SK-N-SH treated with all-trans-retinoic acid at 6 μM for 48 hours (cell line): ENCODE results near the gene STEAP1B.
A peak's percentile ranks its signal among the peaks of the same experiment; 100 is the strongest.

Experiments used
- ATAC-seq: fragments of 200-7000 bp; cut with Tn5 transposase; 3 replicates; pipeline ENCODE4 v1.9.1; 2020; ENCODE audit warnings: mild to moderate bottlenecking, moderate library complexity
- ARNTL ChIP-seq: fragments of 450-650 bp; formaldehyde crosslinking; IDR thresholded peaks from 2 replicates; pipeline ENCODE4 v1.5.0; 2020; ENCODE audit warnings: low read depth, mild to moderate bottlenecking, moderate library complexity, borderline replicate concordance
- BACH2 ChIP-seq: fragments of 250-450 bp; sonication (Bioruptor Pico); IDR thresholded peaks from 2 replicates; pipeline ENCODE4 v1.9.0; 2021; ENCODE audit warnings: mild to moderate bottlenecking, borderline replicate concordance
- CSDC2 ChIP-seq: fragments of 250-450 bp; sonication (Bioruptor Pico); IDR thresholded peaks from 2 replicates; pipeline ENCODE4 v1.5.0; 2020; ENCODE audit warnings: mild to moderate bottlenecking, moderate library complexity
- GLIS3 ChIP-seq: fragments of 250-450 bp; sonication (Bioruptor Pico); IDR thresholded peaks from 2 replicates; pipeline ENCODE4 v1.5.0; 2020; ENCODE audit warnings: mild to moderate bottlenecking, moderate library complexity
- ISL1 ChIP-seq: fragments of 250-450 bp; sonication (Bioruptor Pico); IDR thresholded peaks from 2 replicates; pipeline ENCODE4 v2.1.2; 2022; ENCODE audit warnings: mild to moderate bottlenecking, moderate library complexity
- OSR1 ChIP-seq: fragments of 250-450 bp; sonication (Bioruptor Pico); IDR thresholded peaks from 2 replicates; pipeline ENCODE4 v1.8.0; 2022; ENCODE audit warnings: moderate library complexity, mild to moderate bottlenecking, inconsistent platforms
- PPARA ChIP-seq: fragments of 250-450 bp; sonication (Bioruptor Pico); IDR thresholded peaks from 2 replicates; pipeline ENCODE4 v1.5.0; 2020; ENCODE audit warnings: mild to moderate bottlenecking, borderline replicate concordance
- RARB ChIP-seq: fragments of 250-450 bp; sonication (Bioruptor Pico); IDR thresholded peaks from 2 replicates; pipeline ENCODE4 v1.8.0; 2021; ENCODE audit warnings: mild to moderate bottlenecking, moderate library complexity
- SNAI2 ChIP-seq: fragments of 250-450 bp; sonication (Bioruptor Pico); IDR thresholded peaks from 2 replicates; pipeline ENCODE4 v1.5.0; 2020; ENCODE audit warnings: mild to moderate bottlenecking, moderate library complexity
- TCF4 ChIP-seq: fragments of 250-450 bp; sonication (Bioruptor Pico); IDR thresholded peaks from 2 replicates; pipeline ENCODE4 v1.8.0; 2021; ENCODE audit warnings: mild to moderate bottlenecking, moderate library complexity, borderline replicate concordance
- TOX ChIP-seq: fragments of 250-450 bp; sonication (Bioruptor Pico); IDR thresholded peaks from 2 replicates; pipeline ENCODE4 v1.8.0; 2021; ENCODE audit warnings: mild to moderate bottlenecking, moderate library complexity, borderline replicate concordance
- ZC3H10 ChIP-seq: fragments of 250-450 bp; sonication (Bioruptor Pico); IDR thresholded peaks from 2 replicates; pipeline ENCODE4 v1.5.1; 2021; ENCODE audit warnings: mild to moderate bottlenecking, moderate library complexity
- ZFP30 ChIP-seq: fragments of 450-650 bp; formaldehyde crosslinking; IDR thresholded peaks from 2 replicates; pipeline ENCODE4 v1.5.0; 2022; ENCODE audit warnings: mild to moderate bottlenecking, moderate library complexity
- ZNF565 ChIP-seq: fragments of 450-650 bp; formaldehyde crosslinking; conservative IDR thresholded peaks from 2 replicates; pipeline ENCODE4 v1.5.0; 2020; ENCODE audit warnings: low read depth, mild to moderate bottlenecking, moderate library complexity
- ZNF70 ChIP-seq: fragments of 450-650 bp; formaldehyde crosslinking; IDR thresholded peaks from 2 replicates; pipeline ENCODE4 v1.5.0; 2020; ENCODE audit warnings: mild to moderate bottlenecking, moderate library complexity
- ZNF8 ChIP-seq: fragments of 450-650 bp; formaldehyde crosslinking; IDR thresholded peaks from 2 replicates; pipeline ENCODE4 v1.5.0; 2020; ENCODE audit warnings: mild to moderate bottlenecking, moderate library complexity
- TF ChIP-seq, protein P1 (sequence below): fragments of 250-450 bp; sonication (Bioruptor Pico); IDR thresholded peaks from 2 replicates; pipeline ENCODE4 v1.8.0; 2020; ENCODE audit warnings: mild to moderate bottlenecking, moderate library complexity, borderline replicate concordance
- TF ChIP-seq, protein P2 (sequence below): fragments of 250-450 bp; sonication (Bioruptor Pico); IDR thresholded peaks from 2 replicates; pipeline ENCODE4 v1.8.0; 2021; ENCODE audit warnings: low read depth, mild to moderate bottlenecking, moderate library complexity, borderline replicate concordance
- TF ChIP-seq, protein P3 (sequence below): fragments of 250-450 bp; sonication (Bioruptor Pico); IDR thresholded peaks from 2 replicates; pipeline ENCODE4 v1.5.1; 2021; ENCODE audit warnings: mild to moderate bottlenecking, moderate library complexity
- TF ChIP-seq, protein P4 (sequence below): fragments of 250-450 bp; sonication (Bioruptor Pico); IDR thresholded peaks from 2 replicates; pipeline ENCODE4 v1.5.0; 2020; ENCODE audit warnings: mild to moderate bottlenecking, moderate library complexity

STEAP1B gene

DNA sequence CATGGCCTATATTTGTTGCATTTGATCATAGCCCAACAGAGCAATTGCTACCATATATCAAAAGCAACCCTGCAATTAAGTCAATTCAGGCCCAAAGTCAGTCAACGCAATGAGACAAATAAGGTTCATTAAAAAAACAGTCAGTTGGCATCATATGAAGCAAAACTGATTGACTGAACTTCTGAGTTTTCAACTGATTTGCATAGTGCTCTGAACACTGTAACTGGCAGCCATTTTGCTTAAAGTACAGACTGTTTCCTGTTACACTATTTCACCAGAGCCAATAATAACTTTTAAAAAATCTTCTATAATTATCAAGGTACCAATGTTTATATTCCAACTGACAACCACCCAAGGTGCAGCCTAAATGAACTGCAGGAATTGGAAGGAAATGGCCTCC lies 74.6 kb downstream of the STEAP1B start:
- ATAC-seq: no peak
- TF ChIP-seq, protein P1, sequence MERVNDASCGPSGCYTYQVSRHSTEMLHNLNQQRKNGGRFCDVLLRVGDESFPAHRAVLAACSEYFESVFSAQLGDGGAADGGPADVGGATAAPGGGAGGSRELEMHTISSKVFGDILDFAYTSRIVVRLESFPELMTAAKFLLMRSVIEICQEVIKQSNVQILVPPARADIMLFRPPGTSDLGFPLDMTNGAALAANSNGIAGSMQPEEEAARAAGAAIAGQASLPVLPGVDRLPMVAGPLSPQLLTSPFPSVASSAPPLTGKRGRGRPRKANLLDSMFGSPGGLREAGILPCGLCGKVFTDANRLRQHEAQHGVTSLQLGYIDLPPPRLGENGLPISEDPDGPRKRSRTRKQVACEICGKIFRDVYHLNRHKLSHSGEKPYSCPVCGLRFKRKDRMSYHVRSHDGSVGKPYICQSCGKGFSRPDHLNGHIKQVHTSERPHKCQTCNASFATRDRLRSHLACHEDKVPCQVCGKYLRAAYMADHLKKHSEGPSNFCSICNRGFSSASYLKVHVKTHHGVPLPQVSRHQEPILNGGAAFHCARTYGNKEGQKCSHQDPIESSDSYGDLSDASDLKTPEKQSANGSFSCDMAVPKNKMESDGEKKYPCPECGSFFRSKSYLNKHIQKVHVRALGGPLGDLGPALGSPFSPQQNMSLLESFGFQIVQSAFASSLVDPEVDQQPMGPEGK (CRISPR knock-in tag): no peak

DNA sequence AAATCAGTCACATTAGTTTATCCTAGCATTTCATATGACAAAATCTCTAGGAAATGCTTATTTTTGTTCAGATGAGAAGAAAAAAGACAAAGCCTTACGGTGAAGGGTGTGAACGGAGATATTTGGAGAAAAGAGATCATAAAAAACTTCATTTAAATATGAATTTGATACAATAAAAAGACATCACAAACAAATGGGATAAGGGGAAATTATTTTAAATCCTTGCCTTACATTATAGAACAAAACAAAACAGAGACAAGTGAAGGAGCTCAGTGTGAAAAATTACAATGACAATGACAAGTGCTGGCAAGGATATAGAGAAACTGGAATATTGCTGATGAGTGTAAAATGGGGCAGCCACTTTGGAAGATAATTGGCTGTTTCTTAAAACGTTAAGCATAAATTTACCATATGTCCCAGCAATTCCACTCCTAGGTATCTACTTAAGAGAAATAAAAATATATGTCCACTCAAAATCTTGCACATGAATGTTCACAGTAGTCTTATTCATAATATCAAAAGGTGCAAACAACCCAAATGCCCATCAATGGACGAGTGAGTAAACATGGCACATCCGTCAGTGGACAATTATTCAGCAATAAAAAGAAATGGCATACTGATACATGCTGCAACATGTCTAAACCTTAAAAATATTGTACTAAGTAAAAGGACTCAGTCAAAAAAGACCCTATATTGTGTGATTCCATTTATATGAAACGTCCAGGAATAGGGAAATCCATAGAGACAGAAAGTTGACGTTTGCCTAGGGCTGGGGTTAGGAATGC lies 77.0 kb downstream of the STEAP1B start:
- ATAC-seq: no peak

DNA sequence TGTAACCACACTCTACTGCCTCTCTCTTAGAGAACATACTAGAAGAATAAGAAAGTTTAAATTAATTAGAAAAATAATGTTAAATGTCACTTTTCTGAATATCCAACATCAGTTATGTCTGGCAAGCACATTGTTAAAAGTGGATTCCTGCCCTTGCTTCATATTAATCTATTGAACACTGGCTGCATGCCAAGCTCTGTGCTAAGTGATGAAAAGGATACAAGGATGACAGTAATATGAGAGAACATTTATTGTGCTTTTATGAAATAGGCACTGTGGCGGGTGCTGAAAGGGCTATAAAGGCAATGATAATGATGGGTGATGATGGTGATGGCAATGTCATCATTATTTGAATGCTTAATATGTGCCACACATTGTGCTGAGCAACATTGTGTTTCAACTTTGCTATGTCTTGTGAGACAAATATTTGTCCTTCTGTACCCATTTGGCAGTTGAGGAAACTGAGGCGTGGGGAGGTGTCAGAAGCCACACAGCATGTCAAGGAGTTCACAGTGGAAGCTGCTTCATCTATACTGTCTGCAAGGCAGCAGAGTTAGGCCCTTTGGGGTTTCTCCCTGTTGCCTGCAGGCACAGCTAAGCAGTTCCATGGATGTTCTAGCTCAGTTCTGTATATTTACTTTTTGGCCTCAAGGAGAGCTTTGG lies 78.9 kb downstream of the STEAP1B start:
- peak; percentile 33 for ATAC-seq
- TF ChIP-seq, protein P2, sequence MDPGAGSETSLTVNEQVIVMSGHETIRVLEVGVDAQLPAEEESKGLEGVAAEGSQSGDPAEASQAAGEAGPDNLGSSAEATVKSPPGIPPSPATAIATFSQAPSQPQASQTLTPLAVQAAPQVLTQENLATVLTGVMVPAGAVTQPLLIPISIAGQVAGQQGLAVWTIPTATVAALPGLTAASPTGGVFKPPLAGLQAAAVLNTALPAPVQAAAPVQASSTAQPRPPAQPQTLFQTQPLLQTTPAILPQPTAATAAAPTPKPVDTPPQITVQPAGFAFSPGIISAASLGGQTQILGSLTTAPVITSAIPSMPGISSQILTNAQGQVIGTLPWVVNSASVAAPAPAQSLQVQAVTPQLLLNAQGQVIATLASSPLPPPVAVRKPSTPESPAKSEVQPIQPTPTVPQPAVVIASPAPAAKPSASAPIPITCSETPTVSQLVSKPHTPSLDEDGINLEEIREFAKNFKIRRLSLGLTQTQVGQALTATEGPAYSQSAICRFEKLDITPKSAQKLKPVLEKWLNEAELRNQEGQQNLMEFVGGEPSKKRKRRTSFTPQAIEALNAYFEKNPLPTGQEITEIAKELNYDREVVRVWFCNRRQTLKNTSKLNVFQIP (CRISPR knock-in tag): no peak
- 0 out of 2 replicates have a peak, but pooled peaks have one; percentile 39 for TF ChIP-seq ZC3H10 (CRISPR knock-in tag)
- peak; percentile 85 for TF ChIP-seq ISL1

More for the DNA sequence above, 77.0 kb downstream of the STEAP1B start:
- TF ChIP-seq BACH2 (CRISPR knock-in tag) (no peak), ARNTL (CRISPR knock-in tag) (no peak), ZFP30 (CRISPR knock-in tag) (no peak), SNAI2 (no peak), TCF4 (CRISPR knock-in tag) (no peak), ZC3H10 (CRISPR knock-in tag) (no peak), ZNF565 (no peak), PPARA (CRISPR knock-in tag) (no peak), RARB (no peak), ISL1 (no peak), TOX (CRISPR knock-in tag) (no peak)
- TF ChIP-seq, protein P3, sequence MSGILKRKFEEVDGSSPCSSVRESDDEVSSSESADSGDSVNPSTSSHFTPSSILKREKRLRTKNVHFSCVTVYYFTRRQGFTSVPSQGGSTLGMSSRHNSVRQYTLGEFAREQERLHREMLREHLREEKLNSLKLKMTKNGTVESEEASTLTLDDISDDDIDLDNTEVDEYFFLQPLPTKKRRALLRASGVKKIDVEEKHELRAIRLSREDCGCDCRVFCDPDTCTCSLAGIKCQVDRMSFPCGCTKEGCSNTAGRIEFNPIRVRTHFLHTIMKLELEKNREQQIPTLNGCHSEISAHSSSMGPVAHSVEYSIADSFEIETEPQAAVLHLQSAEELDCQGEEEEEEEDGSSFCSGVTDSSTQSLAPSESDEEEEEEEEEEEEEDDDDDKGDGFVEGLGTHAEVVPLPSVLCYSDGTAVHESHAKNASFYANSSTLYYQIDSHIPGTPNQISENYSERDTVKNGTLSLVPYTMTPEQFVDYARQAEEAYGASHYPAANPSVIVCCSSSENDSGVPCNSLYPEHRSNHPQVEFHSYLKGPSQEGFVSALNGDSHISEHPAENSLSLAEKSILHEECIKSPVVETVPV (CRISPR knock-in tag): no peak
- TF ChIP-seq, protein P2 (CRISPR knock-in tag): no peak

DNA sequence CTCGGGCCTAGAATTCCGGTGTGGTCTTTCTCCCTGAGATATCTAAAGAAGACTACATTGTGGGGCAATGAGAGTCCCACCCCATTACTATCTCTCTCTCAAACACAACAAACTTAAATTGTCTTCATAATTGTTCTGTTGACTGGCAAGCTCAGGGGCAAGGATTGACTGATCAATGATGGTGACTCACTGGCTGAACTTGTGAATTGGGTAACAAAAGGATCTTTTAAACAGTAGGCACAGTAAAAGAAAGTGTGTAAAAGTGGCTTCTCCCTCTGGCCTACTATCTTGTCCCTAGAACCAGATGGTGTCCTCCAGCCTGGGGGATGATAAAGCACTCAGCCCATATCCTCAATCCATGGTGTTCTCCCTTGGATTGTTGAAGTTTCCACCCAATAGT lies 80.0 kb downstream of the STEAP1B start:
- no peak for TF ChIP-seq ZFP30 (CRISPR knock-in tag)
- TF ChIP-seq ARNTL (CRISPR knock-in tag): no peak
- TF ChIP-seq, protein P4, sequence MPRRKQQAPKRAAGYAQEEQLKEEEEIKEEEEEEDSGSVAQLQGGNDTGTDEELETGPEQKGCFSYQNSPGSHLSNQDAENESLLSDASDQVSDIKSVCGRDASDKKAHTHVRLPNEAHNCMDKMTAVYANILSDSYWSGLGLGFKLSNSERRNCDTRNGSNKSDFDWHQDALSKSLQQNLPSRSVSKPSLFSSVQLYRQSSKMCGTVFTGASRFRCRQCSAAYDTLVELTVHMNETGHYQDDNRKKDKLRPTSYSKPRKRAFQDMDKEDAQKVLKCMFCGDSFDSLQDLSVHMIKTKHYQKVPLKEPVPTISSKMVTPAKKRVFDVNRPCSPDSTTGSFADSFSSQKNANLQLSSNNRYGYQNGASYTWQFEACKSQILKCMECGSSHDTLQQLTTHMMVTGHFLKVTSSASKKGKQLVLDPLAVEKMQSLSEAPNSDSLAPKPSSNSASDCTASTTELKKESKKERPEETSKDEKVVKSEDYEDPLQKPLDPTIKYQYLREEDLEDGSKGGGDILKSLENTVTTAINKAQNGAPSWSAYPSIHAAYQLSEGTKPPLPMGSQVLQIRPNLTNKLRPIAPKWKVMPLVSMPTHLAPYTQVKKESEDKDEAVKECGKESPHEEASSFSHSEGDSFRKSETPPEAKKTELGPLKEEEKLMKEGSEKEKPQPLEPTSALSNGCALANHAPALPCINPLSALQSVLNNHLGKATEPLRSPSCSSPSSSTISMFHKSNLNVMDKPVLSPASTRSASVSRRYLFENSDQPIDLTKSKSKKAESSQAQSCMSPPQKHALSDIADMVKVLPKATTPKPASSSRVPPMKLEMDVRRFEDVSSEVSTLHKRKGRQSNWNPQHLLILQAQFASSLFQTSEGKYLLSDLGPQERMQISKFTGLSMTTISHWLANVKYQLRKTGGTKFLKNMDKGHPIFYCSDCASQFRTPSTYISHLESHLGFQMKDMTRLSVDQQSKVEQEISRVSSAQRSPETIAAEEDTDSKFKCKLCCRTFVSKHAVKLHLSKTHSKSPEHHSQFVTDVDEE: no peak
- TF ChIP-seq ZC3H10 (CRISPR knock-in tag): no peak
- TF ChIP-seq, protein P1 (CRISPR knock-in tag): no peak
- TF ChIP-seq OSR1: no peak
- TF ChIP-seq GLIS3 (CRISPR knock-in tag): no peak
- no peak for TF ChIP-seq TOX (CRISPR knock-in tag)
- no peak for TF ChIP-seq CSDC2
- no peak for TF ChIP-seq BACH2 (CRISPR knock-in tag)
- no peak for TF ChIP-seq ZNF8 (CRISPR knock-in tag)
- TF ChIP-seq ZNF70 (CRISPR knock-in tag): no peak
- TF ChIP-seq, all 23 proteins: peak for 0
- no peak for ATAC-seq
